ENCODE data around the gene RNLS. TPM values are rescaled to one million over a fixed set of nuclear protein-coding genes. Genes with fewer than 3 reads are reported as not detected.

RNLS gene
- total and polyA plus RNA-seq, 2 of the 4 experiments (the other 2 are of a cell fraction) = 4.5 to 7.0 TPM

GRCh38 chr10:88439932-88440331 lies 143.2 kb downstream of the RNLS start:
- no peak overlapping the region for H2AK5ac ChIP-seq (ENCODE audit: low read depth, low read length)
- no TSS peak for BruUV-seq (replicated peaks)
- dilution Hi-C loops (cut with HindIII; ENCODE audit: low sequenced_read_pairs, unreplicated experiment) (no loop called here), in situ Hi-C loops (cut with MboI; ENCODE audit: low sequenced_read_pairs) (no loop called here), intact Hi-C loops (cut with micrococcal nuclease) (no loop called here)
- H2AFZ ChIP-seq (replicated peaks; ENCODE audit: low read length, poor library complexity) = no peak overlapping the region
- H3K9ac ChIP-seq (ENCODE audit: low read depth, low read length) = no peak overlapping the region
- H2AK9ac ChIP-seq (replicated peaks; ENCODE audit: low read depth, low read length, poor library complexity) = no peak overlapping the region
- DNase-seq = no peak
- H3K36me3 ChIP-seq (ENCODE audit: control insufficient read depth, insufficient read depth, low read length) = no peaks in the 10 kb centered on the region
- H3K56ac ChIP-seq (ENCODE audit: extremely low read depth, insufficient read depth, low read length) = no peak overlapping the region
- no peaks in the 10 kb centered on the region for H4K20me1 ChIP-seq (ENCODE audit: insufficient read depth, low read length)
- TF ChIP-seq MXI1 (IDR thresholded peaks at IDR 0.05; ENCODE audit: borderline replicate concordance, low read depth, low read length) = no peak
- TF ChIP-seq CHD1 (IDR thresholded peaks at IDR 0.05; ENCODE audit: low read depth, low read length) = no peak
- no peak for TF ChIP-seq POLR2A (IDR thresholded peaks at IDR 0.05; ENCODE audit: low read depth, low read length)
- no peak for TF ChIP-seq SMC3 (IDR thresholded peaks at IDR 0.05; ENCODE audit: low read depth, low read length)
- TF ChIP-seq RAD21 (IDR thresholded peaks at IDR 0.05; ENCODE audit: low read length) = no peak
- no peak for TF ChIP-seq MAZ (IDR thresholded peaks at IDR 0.05; ENCODE audit: borderline replicate concordance, low read depth, low read length)
- TF ChIP-seq RCOR1 (IDR thresholded peaks at IDR 0.05; ENCODE audit: insufficient replicate concordance, low read length) = no peak
- no peak for TF ChIP-seq NFE2L2 (IDR thresholded peaks at IDR 0.05; ENCODE audit: low read depth, low read length)
- TF ChIP-seq ELK1 (IDR thresholded peaks at IDR 0.05; ENCODE audit: borderline replicate concordance, low read depth, low read length) = no peak
- TF ChIP-seq BHLHE40 (IDR thresholded peaks at IDR 0.05; ENCODE audit: low read depth, low read length) = no peak
- TF ChIP-seq USF2 (IDR thresholded peaks at IDR 0.05; ENCODE audit: low read depth, low read length) = no peak
- no peak for TF ChIP-seq CEBPB (IDR thresholded peaks at IDR 0.05; ENCODE audit: low read depth, low read length)
- TF ChIP-seq RFX5 (IDR thresholded peaks at IDR 0.05; ENCODE audit: low read depth, low read length) = no peak
- no peak overlapping the region for H3K4me2 ChIP-seq (ENCODE audit: low read depth, low read length)
- ChIA-PET POLR2A (ENCODE audit: unreplicated experiment) (no interaction called here), CTCF (no interaction called here)
- no peak overlapping the region for H2BK15ac ChIP-seq (ENCODE audit: low read depth, low read length)
- H3K79me1 ChIP-seq (ENCODE audit: low read depth in 1 of 2, low read length in 2 of 2) = no peaks in the 10 kb centered on the region
- H2BK20ac ChIP-seq (ENCODE audit: low read depth, low read length) = no peak overlapping the region
- ATAC-seq (ENCODE audit: low read depth) = no peak
- no peak overlapping the region for H4K5ac ChIP-seq (ENCODE audit: low read depth, low read length)
- no peak overlapping the region for H4K8ac ChIP-seq (ENCODE audit: low read depth in 2 of 2, low read length in 2 of 2)
- H3K9me1 ChIP-seq (ENCODE audit: insufficient read depth, low read length) = no peaks in the 10 kb centered on the region
- no peak overlapping the region for H3K4me3 ChIP-seq (ENCODE audit: insufficient read depth, low read depth, low read length)
- H4K91ac ChIP-seq (ENCODE audit: insufficient read depth, low read depth, low read length) = no peak overlapping the region
- H3K9me3 ChIP-seq (ENCODE audit: control insufficient read depth, insufficient read depth, low read length) = no peaks in the 10 kb centered on the region
- H3K23ac ChIP-seq (ENCODE audit: low read depth, low read length) = no peak overlapping the region
- no peaks in the 10 kb centered on the region for H3K4me1 ChIP-seq (ENCODE audit: control insufficient read depth, insufficient read depth, low read length)
- no peak overlapping the region for H2BK120ac ChIP-seq (ENCODE audit: low read depth, low read length)
- no peak overlapping the region for H3K27ac ChIP-seq (ENCODE audit: insufficient read depth, low read length)
- H3K14ac ChIP-seq (replicated peaks; ENCODE audit: low read depth, low read length) = no peak overlapping the region
- H3K27me3 ChIP-seq (ENCODE audit: control insufficient read depth, insufficient read depth, low read length) = peaks cover 5% of the 10 kb centered on the region
- H3K18ac ChIP-seq (ENCODE audit: low read depth, low read length) = no peak overlapping the region
- no peak overlapping the region for H2BK5ac ChIP-seq (ENCODE audit: low read depth, low read length, poor library complexity, severe bottlenecking)
- no peak overlapping the region for H3K4ac ChIP-seq (ENCODE audit: low read depth, low read length)

All from IMR-90 (cell line).